ENCODE data around the gene CD40. TPM values are rescaled to one million over a fixed set of nuclear protein-coding genes. Genes with fewer than 3 reads are reported as not detected.

The CD40 gene
- total RNA-seq, 6 experiments from 2014 or later, result 0.34 to 3.6 (median 0.62) TPM

- Mint-ChIP-seq H3K4me3 (no peak overlapping the region), H3K9me3 (no peaks in the 10 kb centered on the region), H3K27ac (no peak overlapping the region), H3K4me1 (ENCODE audit: low read depth) (no peaks in the 10 kb centered on the region), H3K36me3 (ENCODE audit: low read depth) (no peaks in the 10 kb centered on the region), H3K27me3 (ENCODE audit: insufficient read depth) (peaks cover 31% of the 10 kb centered on the region)
- no peak for TF ChIP-seq CTCF (IDR thresholded peaks at IDR 0.05)
- DNase-seq, result no peak
These were observed 26.4 kb downstream of the CD40 start for GRCh38 chr20:46144432-46145025.

GRCh38 chr20:46145713-46146112 is 27.6 kb downstream of the CD40 start:
- no peak for DNase-seq
- Mint-ChIP-seq H3K27ac (no peak overlapping the region), H3K36me3 (ENCODE audit: low read depth) (no peaks in the 10 kb centered on the region), H3K4me3 (no peak overlapping the region), H3K4me1 (ENCODE audit: low read depth) (no peaks in the 10 kb centered on the region), H3K9me3 (no peaks in the 10 kb centered on the region), H3K27me3 (ENCODE audit: insufficient read depth) (peaks cover 21% of the 10 kb centered on the region)
- no peak for TF ChIP-seq CTCF (IDR thresholded peaks at IDR 0.05)

GRCh38 chr20:46148313-46149208 is 30.4 kb downstream of the CD40 start:
- Mint-ChIP-seq H3K36me3 (ENCODE audit: low read depth) (no peaks in the 10 kb centered on the region), H3K4me1 (ENCODE audit: low read depth) (no peaks in the 10 kb centered on the region), H3K27ac (no peak overlapping the region), H3K27me3 (ENCODE audit: insufficient read depth) (peaks cover 8% of the 10 kb centered on the region), H3K4me3 (no peak overlapping the region), H3K9me3 (no peaks in the 10 kb centered on the region)
- no peak for DNase-seq
- no peak for TF ChIP-seq CTCF (IDR thresholded peaks at IDR 0.05)

GRCh38 chr20:46150943-46151342 is 32.8 kb downstream of the CD40 start:
- Mint-ChIP-seq H3K4me1 (ENCODE audit: low read depth) (no peaks in the 10 kb centered on the region), H3K9me3 (no peaks in the 10 kb centered on the region), H3K27me3 (ENCODE audit: insufficient read depth) (peaks cover 4% of the 10 kb centered on the region), H3K27ac (no peak overlapping the region), H3K4me3 (no peak overlapping the region), H3K36me3 (ENCODE audit: low read depth) (no peaks in the 10 kb centered on the region)
- DNase-seq, result no peak
- no peak for TF ChIP-seq CTCF (IDR thresholded peaks at IDR 0.05)

GRCh38 chr20:46151936-46152335 is 33.8 kb downstream of the CD40 start:
- no peaks in the 10 kb centered on the region for H3K36me3 Mint-ChIP-seq (ENCODE audit: low read depth)

More at GRCh38 chr20:46151936-46152335, 33.8 kb downstream of the CD40 start:
- TF ChIP-seq CTCF (IDR thresholded peaks at IDR 0.05), result peak; percentile 70
- Mint-ChIP-seq H3K27ac (no peak overlapping the region), H3K4me3 (no peak overlapping the region), H3K27me3 (ENCODE audit: insufficient read depth) (peaks cover 4% of the 10 kb centered on the region), H3K9me3 (no peaks in the 10 kb centered on the region), H3K4me1 (ENCODE audit: low read depth) (no peaks in the 10 kb centered on the region)
- no peak for DNase-seq

All from HFFc6 (cell line).